ENCODE measurements around the gene EGFL7.

Gene EGFL7

DNA sequence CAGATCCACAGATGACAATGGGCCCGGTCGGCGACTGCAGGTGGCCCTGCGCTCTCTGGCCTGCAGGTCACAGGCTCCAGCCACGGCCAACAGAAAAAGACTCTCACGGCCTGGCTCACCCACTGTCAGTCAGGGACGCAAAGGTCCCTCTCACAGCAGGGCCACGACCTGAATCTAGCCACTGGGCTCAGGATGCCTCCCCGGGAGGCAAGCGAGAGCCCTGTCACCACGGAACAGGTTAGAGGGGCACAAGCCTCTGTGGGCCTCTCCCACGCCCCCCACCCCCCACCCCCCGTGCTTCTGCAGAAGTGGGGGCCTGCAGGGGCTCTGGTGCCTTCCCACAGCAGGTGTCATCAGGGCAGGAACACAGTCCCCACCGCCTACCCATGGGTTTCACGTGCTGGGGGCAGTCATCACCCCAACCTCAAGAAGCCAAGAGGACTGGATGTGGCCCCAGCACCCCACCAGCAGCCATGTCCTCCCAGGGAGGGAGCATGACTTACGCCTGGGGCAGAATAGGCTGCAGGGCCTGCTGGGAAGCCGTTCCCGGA lies 17.3 kb upstream of the EGFL7 start:
- no peak for FAIRE-seq

DNA sequence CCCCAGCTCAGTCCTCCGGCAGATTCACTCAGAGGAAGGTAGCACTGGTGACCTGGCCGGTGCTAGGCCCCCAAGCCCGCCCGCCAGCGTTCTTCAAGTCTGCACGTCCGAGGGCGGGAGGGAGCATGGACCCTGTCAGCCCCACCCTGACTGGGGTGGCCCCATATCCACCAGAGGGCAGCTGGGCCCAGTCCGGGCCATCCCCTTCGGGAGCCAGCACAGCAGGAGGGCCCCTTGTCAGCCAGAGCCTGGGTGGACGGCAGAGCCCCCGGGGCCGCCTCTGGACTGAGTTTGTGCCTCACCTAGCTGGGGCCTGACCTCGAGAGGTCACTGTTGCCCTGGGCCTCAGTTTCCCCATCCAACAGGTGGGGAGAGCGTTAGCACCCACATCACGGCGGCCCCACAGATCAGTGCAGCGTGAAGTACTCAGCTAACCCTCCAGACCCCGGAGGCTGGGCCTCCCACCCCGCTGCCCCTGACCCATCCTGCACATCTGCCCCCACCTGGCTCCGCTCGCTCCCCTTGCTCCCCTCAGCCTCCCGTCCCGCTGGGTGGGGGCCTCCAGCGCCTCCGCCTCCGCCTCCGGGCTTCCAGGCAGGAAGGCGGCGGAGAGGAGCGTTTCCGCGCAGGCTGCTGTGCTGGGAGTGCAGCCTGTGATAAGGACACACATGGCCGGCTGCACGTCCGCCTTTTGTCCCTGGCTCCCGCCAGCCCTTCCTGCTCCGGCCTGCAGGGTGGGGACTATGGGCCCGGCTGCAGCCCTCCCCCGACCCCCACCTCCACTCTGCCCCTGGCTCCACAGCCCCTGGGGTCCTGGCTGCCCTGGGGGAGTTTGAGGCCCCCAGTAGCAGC lies 16.6 kb upstream of the EGFL7 start:
- no peak for FAIRE-seq

DNA sequence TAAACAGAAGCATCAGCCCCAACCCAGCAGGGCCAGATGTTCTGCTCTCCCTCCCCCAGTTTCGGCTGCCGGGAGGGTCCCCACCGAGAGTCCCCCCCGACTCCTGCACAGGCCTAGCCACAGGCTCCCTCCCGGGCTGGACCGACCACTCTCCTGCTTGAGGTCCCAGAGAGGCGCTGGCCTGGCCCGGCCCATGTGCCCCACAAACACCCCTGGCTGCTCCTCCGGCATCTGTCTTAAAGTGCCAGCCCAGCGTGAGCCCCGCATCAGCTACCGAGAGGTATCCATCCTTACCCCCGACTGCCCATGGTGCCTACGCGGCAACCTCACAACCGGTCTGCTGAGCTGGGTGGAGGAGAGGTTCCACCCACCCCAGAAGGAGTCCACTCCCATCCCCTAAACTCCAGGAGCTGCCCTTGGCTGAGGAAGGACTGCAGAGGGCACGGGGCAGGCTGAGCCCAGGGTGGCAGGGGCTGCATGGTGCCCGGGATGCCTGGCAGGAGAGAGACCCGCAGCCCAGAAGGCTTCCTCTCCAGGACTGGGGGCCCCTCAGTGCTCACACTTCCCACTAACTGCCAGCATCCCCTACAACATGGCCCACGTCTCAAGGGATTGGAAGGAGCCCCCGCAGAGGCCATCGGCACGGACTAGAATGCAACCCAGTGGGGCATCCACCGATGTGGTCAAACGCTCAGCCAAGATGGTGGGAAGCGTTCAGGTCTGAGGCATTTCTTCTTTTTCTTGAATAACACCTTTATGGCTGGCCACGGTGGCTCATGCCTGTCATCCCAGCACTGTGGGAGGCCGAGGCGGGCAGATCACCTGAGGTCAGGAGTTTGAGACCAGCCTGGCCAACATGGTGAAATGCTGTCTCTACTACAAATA lies 15.6 kb upstream of the EGFL7 start:
- no peak for FAIRE-seq

DNA sequence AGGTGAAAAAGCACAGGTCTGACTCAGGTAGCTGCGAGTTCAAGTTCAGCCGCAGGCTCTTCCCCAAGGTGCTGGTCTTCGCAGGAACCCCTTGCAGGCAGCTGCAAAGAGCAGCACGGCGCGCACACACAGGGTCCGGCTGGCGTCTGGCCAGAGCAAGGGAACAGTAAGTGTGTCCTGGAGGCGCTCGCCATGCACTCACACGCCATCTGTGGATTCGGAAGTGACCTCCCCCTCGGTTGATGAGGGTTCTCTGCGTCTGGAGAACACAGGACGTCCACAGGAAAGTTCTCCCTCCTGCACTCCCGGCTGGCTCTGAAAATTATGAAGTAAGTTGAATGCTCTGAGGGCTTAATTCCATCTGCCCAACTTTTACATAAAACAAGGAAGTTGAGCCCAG lies 14.0 kb upstream of the EGFL7 start:
- FAIRE-seq = no peak

DNA sequence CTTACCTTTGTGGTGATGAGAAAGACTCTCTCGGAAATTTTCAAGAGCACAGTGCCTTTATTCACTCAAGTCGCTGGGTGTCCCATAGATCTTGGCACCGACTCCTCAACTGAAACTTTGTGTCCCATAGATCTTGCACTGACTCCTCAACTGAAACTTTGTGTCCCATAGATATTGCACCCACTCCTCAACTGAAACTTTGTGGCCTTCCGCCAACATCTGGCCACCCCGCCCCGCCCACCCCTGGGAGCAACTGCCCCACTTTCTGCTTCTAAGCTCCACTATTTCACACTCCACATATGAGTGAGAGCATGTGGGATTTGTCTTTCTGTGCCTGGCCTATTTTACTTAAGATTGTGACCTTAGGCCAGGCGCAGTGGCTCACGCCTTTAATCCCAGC lies 12.7 kb upstream of the EGFL7 start:
- FAIRE-seq = no peak

DNA sequence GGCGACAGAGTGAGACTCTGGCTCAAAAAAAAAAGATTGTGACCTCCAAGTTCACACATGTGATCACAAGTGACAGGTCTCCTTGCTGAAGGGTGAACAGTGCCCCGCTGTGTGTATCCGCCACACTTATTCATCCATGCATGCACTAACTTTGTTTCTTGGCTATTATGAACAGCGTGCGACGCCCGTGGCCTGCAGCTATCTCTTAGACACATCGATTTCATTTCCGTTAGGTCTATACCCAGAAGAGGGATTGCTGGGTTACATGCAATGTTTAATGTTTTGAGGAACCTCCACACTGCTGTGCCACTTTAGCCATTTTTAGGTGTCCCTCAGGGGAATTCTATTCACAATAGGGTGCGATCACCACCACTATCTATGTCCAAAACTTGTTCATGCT lies 12.1 kb upstream of the EGFL7 start:
- FAIRE-seq = no peak

DNA sequence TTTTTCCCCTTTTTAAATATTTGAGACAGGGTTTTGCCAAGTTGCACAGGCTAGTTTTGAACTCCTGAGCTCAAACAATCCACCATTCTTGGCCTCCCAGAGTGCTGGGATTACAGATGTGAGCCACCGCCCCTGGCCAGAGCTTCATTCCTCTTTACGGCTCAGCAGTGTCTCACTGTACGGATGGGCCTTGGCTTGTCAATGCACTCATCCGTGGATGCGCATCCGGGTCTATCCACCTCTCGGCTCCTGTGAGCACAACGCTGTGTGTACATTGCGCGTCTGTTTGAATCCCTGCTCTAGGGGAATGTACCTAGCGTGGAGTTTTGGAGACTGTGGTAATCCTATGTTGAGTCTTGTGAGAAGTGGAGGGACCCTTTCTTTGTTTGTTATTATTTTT lies 10.9 kb upstream of the EGFL7 start:
- FAIRE-seq = no peak

DNA sequence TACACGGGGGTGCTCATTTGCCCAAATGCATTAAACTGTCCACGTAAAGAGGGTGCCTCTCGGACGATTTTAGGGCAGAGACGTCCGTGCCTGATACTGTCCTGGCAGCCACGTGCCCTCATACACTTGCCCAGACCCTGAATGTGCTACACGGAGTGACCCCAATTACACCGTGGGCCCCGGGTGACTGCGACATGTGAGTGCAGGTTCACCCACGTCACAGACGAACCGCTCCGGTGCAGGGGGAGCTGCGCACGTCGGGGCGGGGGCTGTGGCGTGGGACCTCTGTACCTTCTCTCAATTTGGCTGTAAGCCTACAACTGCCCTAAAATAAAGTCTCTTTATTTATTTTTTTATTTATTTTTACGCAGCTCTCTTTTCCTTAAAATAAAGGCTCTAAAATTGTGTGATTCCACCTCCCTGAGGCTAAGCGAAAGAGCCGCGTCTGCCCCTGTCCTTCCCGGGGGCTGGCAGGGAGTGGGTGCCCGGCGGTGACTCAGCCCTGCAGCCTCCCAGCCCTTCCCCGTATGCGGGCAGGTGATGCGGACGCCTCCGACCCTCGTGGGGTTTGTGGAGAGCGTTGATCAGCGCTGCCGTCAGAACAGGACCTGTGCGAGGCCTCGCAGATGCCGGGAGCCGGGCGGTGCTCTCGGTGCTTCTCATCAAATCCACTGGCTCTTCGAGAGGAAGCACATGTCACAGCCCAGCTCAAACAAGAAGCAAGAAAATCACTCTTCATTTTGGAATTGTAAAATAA lies 9.2 kb upstream of the EGFL7 start:
- FAIRE-seq = no peak

DNA sequence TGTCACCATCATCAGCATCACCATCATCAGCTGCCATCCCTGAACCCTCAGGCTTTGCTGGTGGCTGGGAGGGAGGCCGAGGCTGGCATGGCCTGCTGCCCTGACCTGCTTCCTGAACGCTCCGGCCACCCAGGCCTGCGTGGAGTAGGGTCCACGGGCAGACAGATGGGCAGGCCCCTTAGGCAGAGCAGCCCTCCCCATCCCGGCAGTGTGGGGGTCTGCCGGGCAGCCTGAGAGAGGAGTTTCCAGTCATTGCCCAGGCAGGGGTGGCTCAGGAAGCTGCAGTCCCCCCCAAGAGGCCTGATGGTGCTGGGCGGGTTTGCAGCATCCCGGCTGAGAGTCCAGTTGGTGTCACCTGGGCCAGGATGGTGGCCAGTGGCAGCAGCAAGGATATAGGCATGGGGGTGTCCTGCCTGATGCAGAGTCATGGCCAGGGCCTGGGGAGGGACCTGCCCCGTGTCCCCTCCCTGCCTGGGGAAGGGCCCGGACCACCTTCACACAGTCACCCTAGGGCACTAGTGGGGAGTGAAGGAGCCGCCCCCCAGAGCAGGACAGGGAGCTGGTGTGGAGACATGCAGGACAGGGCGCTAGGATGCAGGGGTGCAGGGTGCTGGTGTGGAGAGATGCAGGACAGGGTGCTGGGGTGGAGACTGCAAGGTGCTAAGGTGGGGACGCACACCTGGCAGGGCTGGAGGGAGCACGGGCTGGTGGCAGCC lies 7.7 kb upstream of the EGFL7 start:
- FAIRE-seq = no peak

DNA sequence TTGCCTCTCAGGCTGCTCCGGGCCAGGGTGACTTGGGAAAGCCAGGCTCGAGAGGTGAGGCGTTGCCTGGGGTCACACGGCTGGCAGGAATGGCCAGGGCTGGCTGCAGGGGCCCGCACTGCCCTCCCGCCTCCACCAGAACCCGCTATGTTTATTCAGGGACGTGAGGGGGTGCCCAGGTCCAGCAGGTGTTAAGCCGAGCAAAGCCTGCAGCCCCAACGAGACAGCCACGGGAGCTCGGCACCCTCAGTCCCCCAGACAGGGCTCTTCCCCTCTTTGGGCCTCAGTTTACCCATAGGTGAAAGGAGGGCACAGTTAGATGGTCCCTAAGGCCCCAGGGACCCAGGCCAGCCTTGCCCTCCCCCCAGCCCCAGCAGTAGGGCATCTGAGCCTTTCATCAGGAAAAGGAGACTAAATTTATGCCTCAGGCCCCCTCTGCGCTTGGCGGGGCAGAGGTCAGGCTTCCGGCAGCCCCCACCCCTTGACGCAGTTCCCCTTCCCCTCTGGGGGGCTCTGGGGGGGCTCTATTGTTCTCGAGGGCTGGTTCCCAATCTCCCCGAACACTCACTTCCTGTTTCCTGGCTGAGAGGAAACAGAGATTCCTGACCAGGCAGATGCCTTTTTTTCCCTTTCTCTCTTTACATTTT lies 7.1 kb upstream of the EGFL7 start:
- FAIRE-seq = no peak

DNA sequence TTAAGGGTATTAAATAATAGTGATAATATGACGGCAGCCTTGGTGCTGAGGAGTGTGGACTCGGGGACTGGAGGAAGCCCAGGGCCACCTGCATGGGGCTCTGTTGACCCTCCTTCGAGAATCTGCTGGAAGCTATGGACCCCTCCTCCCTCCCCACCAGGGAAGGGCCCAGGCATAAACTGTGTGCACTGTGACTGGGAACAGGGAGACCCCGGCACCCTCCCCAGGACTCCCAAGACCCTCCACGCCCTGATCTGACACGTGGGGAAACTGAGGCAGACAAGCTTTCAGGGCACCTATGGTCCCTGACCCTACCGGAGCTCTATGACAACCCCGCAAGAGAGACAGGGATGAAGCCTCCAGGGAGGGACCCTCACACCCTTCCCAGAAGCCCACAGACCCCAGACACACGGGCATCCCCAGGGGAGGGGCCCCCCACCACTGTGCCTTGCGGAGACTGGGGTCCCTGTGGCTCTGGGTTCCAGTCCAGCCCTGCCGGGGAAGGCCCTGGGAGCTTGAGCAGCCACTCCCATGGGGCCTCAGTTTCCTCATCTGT lies 6.5 kb upstream of the EGFL7 start:
- no peak for FAIRE-seq

DNA sequence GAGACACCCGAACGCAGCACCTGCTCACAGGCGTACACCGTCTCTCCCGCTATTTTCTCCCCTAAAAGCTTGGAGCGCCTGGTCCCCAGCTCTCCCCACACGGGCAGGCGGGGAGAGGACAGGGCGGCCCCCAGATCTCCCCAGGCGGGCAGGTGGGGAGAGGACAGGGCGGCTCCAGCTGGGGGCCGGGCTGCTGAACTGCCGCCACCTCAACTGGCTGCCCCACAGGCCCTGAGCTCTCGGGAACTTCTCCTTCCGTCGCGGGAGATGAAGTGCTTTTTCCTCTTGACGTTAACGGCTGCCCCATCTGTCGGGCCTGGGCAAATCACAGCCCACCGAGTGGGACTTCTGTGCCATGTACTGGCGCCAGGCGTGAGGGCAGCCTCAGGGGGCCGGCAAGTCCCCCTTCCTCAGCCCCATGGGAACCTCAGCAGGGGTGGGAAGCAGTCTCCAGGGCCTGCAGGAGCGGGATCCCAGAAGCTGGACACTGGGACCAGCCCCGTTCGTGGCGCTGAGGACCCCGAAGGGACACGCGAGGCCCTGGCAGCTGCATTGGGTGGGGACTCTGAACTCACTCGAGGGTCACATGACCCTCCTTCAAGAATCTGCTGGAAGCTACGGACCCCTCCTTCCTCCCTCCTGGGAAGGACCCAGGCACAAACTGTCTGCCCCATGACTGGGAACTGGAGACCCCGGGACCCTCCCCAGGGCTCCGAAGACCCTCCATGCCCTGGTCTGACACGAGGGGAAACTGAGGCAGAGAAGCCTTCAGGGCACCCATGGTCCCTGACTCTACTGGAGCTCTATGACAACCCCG lies 5.7 kb upstream of the EGFL7 start:
- no peak for FAIRE-seq

DNA sequence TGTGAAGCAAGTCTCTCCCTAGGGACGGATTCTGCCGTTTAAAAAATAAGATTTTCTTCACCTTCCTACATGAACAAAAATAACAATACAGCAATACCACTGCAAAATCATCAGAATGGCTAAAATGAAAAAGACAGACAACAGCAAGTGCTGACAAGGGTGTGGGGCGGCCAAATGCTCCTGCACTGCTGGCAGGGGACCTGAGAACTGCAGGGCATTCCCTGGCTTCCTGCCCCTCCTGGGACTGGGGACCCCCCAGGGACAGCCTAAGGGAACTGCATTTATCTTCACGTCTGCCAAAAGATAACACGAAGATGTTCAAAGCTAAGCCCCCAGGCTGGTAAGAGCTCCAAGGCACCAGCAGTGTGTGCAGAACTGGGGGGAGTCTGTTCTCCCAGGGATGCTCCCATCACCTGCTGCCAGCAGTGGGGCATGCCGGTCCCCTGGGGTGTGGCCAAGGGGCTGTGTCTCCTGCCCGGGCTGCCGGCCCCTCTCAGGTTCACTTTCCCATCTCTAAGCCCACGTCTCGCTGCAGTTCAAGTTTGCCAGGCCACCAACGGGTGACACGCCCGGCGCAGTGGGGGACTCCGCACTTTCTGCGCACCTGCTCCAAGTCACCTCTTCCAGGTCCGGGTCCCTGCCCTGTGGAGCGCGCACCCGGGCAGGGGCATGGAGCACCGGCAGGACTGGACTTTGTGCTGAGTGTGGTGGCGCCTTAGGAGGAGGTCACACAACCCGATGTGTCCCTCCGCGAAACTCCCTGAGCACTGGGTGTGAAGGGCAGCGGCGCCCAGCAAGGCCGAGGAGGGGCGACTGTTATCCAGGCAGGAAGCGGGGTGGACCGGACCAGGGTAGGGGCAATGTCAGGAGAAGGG lies 4.5 kb upstream of the EGFL7 start:
- no peak for FAIRE-seq

DNA sequence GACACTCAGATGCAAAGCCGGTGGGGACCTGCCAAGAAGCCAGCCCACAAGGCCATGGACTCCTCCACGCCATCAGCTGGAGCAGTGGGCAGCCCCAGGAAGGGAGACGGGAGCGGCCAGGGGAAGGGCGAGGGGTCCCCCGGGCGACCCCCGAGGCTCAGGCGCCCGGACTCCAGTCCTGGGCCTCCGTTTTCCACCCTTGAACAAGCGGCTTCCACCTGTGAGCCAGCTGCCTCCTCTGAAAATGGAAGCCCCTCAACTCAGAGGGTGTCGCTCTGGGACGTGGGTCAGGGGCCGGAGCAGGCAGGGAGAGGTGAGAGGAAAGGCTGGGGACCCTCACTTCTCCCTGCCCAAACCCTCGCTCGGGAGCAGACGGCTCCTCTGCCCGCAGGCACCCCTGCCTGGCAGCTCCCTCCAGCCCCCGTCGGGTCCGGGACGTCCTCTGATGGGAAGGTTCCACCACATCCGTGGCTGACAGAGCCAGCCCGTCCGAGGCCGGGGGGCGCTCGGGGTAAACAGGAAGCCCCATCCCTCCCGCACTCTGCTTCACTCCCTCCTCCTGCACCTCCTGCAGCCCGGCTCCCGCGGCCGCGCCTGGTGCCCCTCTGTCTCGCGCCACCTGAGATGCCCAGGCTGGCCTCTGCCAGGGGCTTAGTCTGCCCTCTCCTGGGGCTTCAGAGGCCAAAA lies 3.7 kb upstream of the EGFL7 start:
- no peak for FAIRE-seq

DNA sequence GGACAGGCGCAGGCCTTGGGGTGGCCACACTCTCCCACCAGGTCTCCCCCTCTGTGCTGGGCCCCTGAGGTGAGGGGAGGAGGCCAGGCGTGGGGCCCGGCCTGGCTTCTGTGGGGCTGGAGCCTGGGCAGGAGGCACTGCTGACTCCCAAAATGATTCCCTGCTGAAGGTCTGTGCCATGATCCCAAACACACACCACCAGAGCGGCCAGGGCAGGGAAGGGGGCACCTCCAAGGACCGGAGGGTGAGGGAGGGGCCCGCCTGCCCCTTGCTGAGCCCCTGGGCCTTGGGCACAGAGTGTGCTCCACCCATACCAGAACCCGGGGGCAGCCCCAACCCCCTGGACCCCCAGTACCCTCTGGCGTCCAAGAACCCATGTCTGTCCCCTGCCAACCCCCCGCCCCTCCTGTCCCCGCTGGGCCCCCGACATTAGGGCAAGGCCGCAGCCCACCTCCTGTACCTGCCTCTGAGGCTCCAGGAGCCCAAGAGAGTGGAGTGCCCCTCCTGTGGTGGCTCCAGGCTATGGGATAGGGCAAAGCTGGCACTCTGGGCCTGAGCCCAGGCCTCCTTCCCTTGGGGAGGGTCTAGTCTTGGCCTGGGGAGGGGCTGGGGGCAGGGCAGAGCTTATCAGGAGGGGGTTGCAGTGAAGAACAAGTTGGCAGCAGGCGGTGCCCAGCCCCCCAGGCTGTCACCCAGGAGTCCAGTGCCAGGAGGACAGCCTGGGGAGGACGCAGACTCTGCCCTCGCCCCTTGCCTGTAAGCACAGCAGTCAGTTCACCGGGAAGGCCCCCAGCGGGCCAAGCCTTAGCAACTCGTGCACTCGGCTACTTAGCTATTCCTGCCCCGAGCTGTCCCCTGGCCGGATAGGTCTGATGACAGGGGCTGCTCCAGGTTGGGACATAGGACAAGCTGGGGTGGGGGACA lies 2.6 kb upstream of the EGFL7 start:
- FAIRE-seq = no peak

DNA sequence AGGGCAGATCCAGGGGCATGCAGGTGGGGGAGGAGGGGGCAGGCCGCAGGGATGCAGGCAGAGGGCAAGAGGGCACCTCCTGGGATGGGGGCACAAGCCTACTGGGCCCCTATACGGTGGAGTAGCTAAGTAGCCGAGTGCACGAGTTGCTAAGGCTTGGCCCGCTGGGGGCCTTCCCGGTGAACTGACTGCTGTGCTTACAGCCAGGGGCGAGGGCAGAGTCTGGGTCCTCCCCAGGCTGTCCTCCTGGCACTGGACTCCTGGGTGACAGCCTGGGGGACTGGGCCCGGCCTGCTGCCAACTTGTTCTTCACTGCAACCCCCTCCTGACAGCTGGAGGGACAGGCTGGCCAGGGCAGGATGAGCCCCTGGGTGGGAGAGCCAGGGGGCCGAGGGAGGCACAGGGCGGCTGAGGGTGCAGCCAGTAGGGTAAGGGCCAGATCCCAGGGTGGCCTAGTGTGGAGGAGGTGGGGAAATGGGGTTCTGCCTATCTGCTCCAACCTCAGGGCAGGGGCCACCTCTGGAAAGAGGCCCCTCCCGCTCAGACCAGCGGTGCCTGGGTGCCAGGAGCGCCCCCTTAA lies 1.7 kb upstream of the EGFL7 start:
- no peak for FAIRE-seq

DNA sequence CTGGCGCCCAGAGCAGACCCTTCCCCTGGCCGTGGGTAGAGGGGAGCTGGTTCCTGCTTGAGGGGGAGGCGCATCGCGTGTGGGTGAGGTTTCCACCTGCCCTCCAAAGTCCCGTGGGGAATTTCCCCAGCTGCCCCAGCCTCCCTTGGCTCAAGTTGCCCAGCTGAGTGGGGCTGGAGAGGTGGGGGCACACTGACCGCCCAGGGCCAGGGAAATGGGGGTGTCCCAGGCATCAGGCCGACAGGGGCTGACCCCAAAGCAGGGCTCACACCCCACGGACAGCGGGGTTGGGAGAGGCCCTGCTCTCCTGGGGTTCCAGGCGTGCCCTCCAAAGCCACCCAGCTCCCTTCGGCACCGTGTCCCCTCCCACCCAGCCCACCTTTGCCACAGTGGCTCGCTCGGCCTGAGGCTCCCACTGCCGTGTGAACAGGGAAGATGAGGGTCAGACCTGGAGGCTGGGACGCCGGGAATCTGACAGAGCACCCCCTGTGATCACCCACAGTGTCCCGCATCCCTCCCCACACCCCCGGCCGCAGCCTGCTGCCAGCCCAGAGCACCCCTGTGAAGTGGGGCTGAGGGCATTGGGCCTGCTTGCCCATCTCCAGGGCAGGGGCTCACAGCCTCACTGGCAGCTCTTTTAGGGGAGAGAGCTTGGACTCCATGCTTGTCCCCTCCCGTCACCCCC lies 933 bp upstream of the EGFL7 start:
- no peak for FAIRE-seq

Measured in colon (tissue), 2 donors.